Measurements from ENCODE around the gene LRIT3. TPM values are rescaled to one million over a fixed set of nuclear protein-coding genes. Genes with fewer than 3 reads are reported as not detected.

The LRIT3 gene
- total and polyA plus RNA-seq, 2 donors (not counting 3 experiments of a cell fraction or from before 2014, with no cell fraction given) = 0.06 to 0.13 TPM

GRCh38 chr4:109861916-109862511, 14.1 kb downstream of the LRIT3 start:
- no peak overlapping the region for H3K27ac ChIP-seq (ENCODE audit: insufficient read depth, low read depth, low read length)
- no peak overlapping the region for H3K4me3 ChIP-seq (replicated peaks in 1 of 3; ENCODE audit: insufficient read depth in 1 of 3, low read depth in 1 of 3, low read length in 3 of 3)
- DNase-seq (ENCODE audit: low read depth, low spot score) = no peak
- H3K36me3 ChIP-seq (ENCODE audit: control insufficient read depth in 2 of 2, extremely low read depth in 1 of 2, insufficient read depth in 2 of 2, low read length in 2 of 2) = no peaks in the 10 kb centered on the region
- BruUV-seq (replicated peaks) = no TSS peak
- no peaks in the 10 kb centered on the region for H3K9me1 ChIP-seq (replicated peaks; ENCODE audit: control insufficient read depth, extremely low read depth, insufficient read depth, low read length)
- POLR2A ChIA-PET = no interaction called here
- H4K20me1 ChIP-seq (replicated peaks; ENCODE audit: control insufficient read depth, extremely low read depth, insufficient read depth, low read length) = no peaks in the 10 kb centered on the region
- no peaks in the 10 kb centered on the region for H3K9me3 ChIP-seq (replicated peaks; ENCODE audit: control insufficient read depth, insufficient read depth, low read length)
- H3K27me3 ChIP-seq (ENCODE audit: control insufficient read depth in 2 of 2, insufficient read depth in 2 of 2, low read length in 2 of 2) = no peaks in the 10 kb centered on the region
- H2AFZ ChIP-seq (ENCODE audit: low read depth, low read length) = no peak overlapping the region
- dilution Hi-C loops (cut with MboI; ENCODE audit: extremely low pct_ligation_motif_present, low sequenced_read_pairs) = no loop called here
- intact Hi-C loops (cut with micrococcal nuclease) = no loop called here
- H3K4me1 ChIP-seq (ENCODE audit: control insufficient read depth, extremely low read depth, insufficient read depth, low read length) = no peaks in the 10 kb centered on the region
- H3K4me2 ChIP-seq (ENCODE audit: insufficient read depth, low read length) = no peak overlapping the region
- H3K9ac ChIP-seq (replicated peaks; ENCODE audit: extremely low read depth, insufficient read depth, low read length) = no peak overlapping the region
- TF ChIP-seq POLR2A (IDR thresholded peaks at IDR 0.05; ENCODE audit: low read depth, low read length) (no peak), POLR2AphosphoS5 (IDR thresholded peaks at IDR 0.05; ENCODE audit: insufficient read depth, low read depth, low read length) (no peak), MYC (IDR thresholded peaks at IDR 0.05; ENCODE audit: low read depth, low read length) (no peak), EZH2 (IDR thresholded peaks at IDR 0.05; ENCODE audit: borderline replicate concordance, low read depth, low read length, severe bottlenecking) (no peak), CTCF (IDR thresholded peaks at IDR 0.05; ENCODE audit: extremely low read depth in 1 of 2, insufficient read depth in 1 of 2, low read depth in 1 of 2, low read length in 2 of 2) (no peak), MAX (IDR thresholded peaks at IDR 0.05; ENCODE audit: insufficient read depth, insufficient read length) (no peak), GATA2 (IDR thresholded peaks at IDR 0.05; ENCODE audit: insufficient read depth, insufficient read length, low read depth, low read length) (no peak), FOS (IDR thresholded peaks at IDR 0.05; ENCODE audit: borderline replicate concordance, insufficient read depth, low read length) (no peak), JUN (IDR thresholded peaks at IDR 0.05; ENCODE audit: borderline replicate concordance, insufficient read depth, insufficient read length, low read depth) (no peak)
- CTCF ChIA-PET = no interaction called here
- FAIRE-seq = no peak
- H3K79me2 ChIP-seq (ENCODE audit: control insufficient read depth, insufficient read depth, low read length) = no peaks in the 10 kb centered on the region
